Stimulated activated CD4-positive, alpha-beta T cell treated with anti-CD3 and anti-CD28 coated beads, Interleukin-4, amount 100 ng/mL, for 4 hours (primary cell): ENCODE measurements around the gene DMGDH.

Experiments
- DNase-seq, 2 experiments: peaks; one replicate each; pipeline ENCODE4 v3.0.0-alpha.2; 2020

The DMGDH gene

GRCh38 chr5:79062436-79062835 is 7.0 kb downstream of the DMGDH start:
- no peak for DNase-seq

GRCh38 chr5:79059674-79060073 is 9.8 kb downstream of the DMGDH start:
- DNase-seq = no peak

GRCh38 chr5:79056847-79057246 is 12.6 kb downstream of the DMGDH start:
- no peak for DNase-seq

- no peak for DNase-seq
These were observed 14.5 kb downstream of the DMGDH start for GRCh38 chr5:79055017-79055416.

- no peak for DNase-seq
These were observed 16.2 kb downstream of the DMGDH start for GRCh38 chr5:79053321-79053720.

GRCh38 chr5:79050498-79050897 is 19.0 kb downstream of the DMGDH start:
- DNase-seq = no peak

- no peak for DNase-seq
These were observed 21.0 kb downstream of the DMGDH start for GRCh38 chr5:79048437-79048836.

- DNase-seq = no peak
These were observed 22.3 kb downstream of the DMGDH start for GRCh38 chr5:79047199-79047598.

- DNase-seq = no peak
These were observed 27.3 kb downstream of the DMGDH start for GRCh38 chr5:79042188-79042587.

GRCh38 chr5:79036769-79037168 is 32.7 kb downstream of the DMGDH start:
- no peak for DNase-seq

- DNase-seq = no peak
These were observed 34.2 kb downstream of the DMGDH start for GRCh38 chr5:79035237-79035636.

GRCh38 chr5:79032782-79033181 is 36.7 kb downstream of the DMGDH start:
- no peak for DNase-seq

GRCh38 chr5:79032031-79032695 is 37.3 kb downstream of the DMGDH start:
- DNase-seq = no peak

GRCh38 chr5:79031485-79031867 is 38.0 kb downstream of the DMGDH start:
- no peak for DNase-seq

- no peak for DNase-seq
These were observed 38.6 kb downstream of the DMGDH start for GRCh38 chr5:79030663-79031484.

GRCh38 chr5:79025054-79025472 is 44.4 kb downstream of the DMGDH start:
- peak; percentile 8 to 43 for DNase-seq

- no peak for DNase-seq
These were observed 45.5 kb downstream of the DMGDH start for GRCh38 chr5:79023947-79024346.

- DNase-seq = no peak
These were observed 46.1 kb downstream of the DMGDH start for GRCh38 chr5:79023348-79023747.

GRCh38 chr5:79022771-79023170 is 46.7 kb downstream of the DMGDH start:
- no peak for DNase-seq

- no peak for DNase-seq
These were observed 47.7 kb downstream of the DMGDH start for GRCh38 chr5:79021753-79022152.

GRCh38 chr5:79020861-79021561 is 48.5 kb downstream of the DMGDH start:
- DNase-seq = peak; percentile 15 to 25

GRCh38 chr5:79014631-79015030 is 54.8 kb downstream of the DMGDH start:
- no peak for DNase-seq

GRCh38 chr5:79011869-79012268 is 57.6 kb downstream of the DMGDH start:
- DNase-seq = no peak
